Smooth muscle cell (in vitro differentiated cells): ENCODE data around the gene S100A6. TPM values are rescaled to one million over a fixed set of nuclear protein-coding genes. Genes with fewer than 3 reads are reported as not detected.
A peak's percentile ranks its signal among the peaks of the same experiment; 100 is the strongest.

Source experiments
- DNase-seq: peaks from one replicate; lab custom pipeline; 2025; ENCODE audit not compliant: unreplicated experiment; lab: John Stamatoyannopoulos, UW
- H2AFZ ChIP-seq: fragments of 200-600 bp; sonication (generic); 2 replicates; pipeline ENCODE4 v1.6.0; 2016; ENCODE audit warnings: antibody characterized with exemption, low read depth, mild to moderate bottlenecking
- H3F3A ChIP-seq: fragments of 200-600 bp; sonication (generic); 2 replicates; pipeline ENCODE4 v1.6.0; 2017; ENCODE audit warnings: antibody characterized with exemption, low read depth
- H3K27ac ChIP-seq: fragments of 200-600 bp; sonication (generic); 2 replicates; pipeline ENCODE4 v1.5.1; 2016; ENCODE audit warnings: low read depth, mild to moderate bottlenecking
- H3K27me3 ChIP-seq: fragments of 200-600 bp; sonication (generic); 2 replicates; pipeline ENCODE4 v1.6.1; 2016; ENCODE audit warnings: low read depth, mild to moderate bottlenecking
- H3K36me3 ChIP-seq: fragments of 200-600 bp; sonication (generic); 2 replicates; pipeline ENCODE4 v1.5.1; 2016; ENCODE audit warnings: low read depth
- H3K4me1 ChIP-seq: fragments of 200-600 bp; sonication (generic); 2 replicates; pipeline ENCODE4 v1.5.1; 2016; ENCODE audit warnings: low read depth
- H3K4me2 ChIP-seq: fragments of 200-600 bp; sonication (generic); 2 replicates; pipeline ENCODE4 v1.6.0; 2016; ENCODE audit warnings: mild to moderate bottlenecking
- H3K4me3 ChIP-seq: fragments of 200-600 bp; sonication (generic); 2 replicates; pipeline ENCODE4 v1.5.1; 2016; ENCODE audit warnings: mild to moderate bottlenecking
- H3K79me2 ChIP-seq: fragments of 200-600 bp; sonication (generic); 2 replicates; pipeline ENCODE4 v1.6.0; 2016; ENCODE audit warnings: low read depth, mild to moderate bottlenecking
- H3K9ac ChIP-seq: fragments of 200-600 bp; sonication (generic); 2 replicates; pipeline ENCODE4 v1.6.0; 2016; ENCODE audit warnings: low read depth
- H3K9me3 ChIP-seq: fragments of 200-600 bp; sonication (generic); replicated peaks from 2 replicates; pipeline ENCODE4 v1.5.1; 2016; ENCODE audit warnings: low read depth
- H4K20me1 ChIP-seq: fragments of 200-600 bp; sonication (generic); 2 replicates; pipeline ENCODE4 v1.6.0; 2016; ENCODE audit warnings: low read depth
- CTCF ChIP-seq: fragments of 200-600 bp; sonication (generic); IDR thresholded peaks from 2 replicates; pipeline ENCODE4 v1.5.1; 2017; ENCODE audit warnings: borderline replicate concordance, mild to moderate bottlenecking, antibody characterized with exemption; ENCODE audit not compliant: insufficient read depth, poor library complexity, severe bottlenecking
- WGBS: methylation state at CpG from one replicate; pipeline ENCODE4 v1.1.7; 2016; ENCODE audit warnings: low lambda C conversion rate; 5-methylcytosine and 5-hydroxymethylcytosine counted together
- polyA plus RNA-seq: library from polyadenylated mRNA; unstranded; fragments of >200 nt; fragmentation: Nextera tagmentation; extraction: Ambion mirVana; gene quantifications from 2 replicates; pipeline ENCODE4 v1.2.1, GENCODE V29; 2016
- total RNA-seq: library from RNA; depleted of rRNA; stranded (reverse); fragments of >200 nt; gene quantifications from 2 replicates; pipeline ENCODE4 v1.2.3, GENCODE V29; 2014

The S100A6 gene
- total and polyA plus RNA-seq, 2 experiments from 2014 or later: 499 to 1,358 TPM

- Histone ChIP-seq H3K79me2 (no peaks in the 10 kb centered on the region), H3K4me2 (no peak overlapping the region)
- WGBS: 25% methylated on average over 2 of the region's 2 CpGs
Observed at GRCh38 chr1:153498746-153499145, 37.0 kb downstream of the S100A6 start.

GRCh38 chr1:153495536-153495935 lies 40.3 kb downstream of the S100A6 start:
- WGBS: 81% methylated on average over 6 of the region's 6 CpGs
- Histone ChIP-seq H3K4me1 (no peaks in the 10 kb centered on the region), H3K36me3 (no peaks in the 10 kb centered on the region), H3F3A (no peaks in the 10 kb centered on the region), H3K4me3 (no peak overlapping the region), H3K4me2 (no peak overlapping the region), H3K9ac (no peak overlapping the region), H2AFZ (no peak overlapping the region), H3K79me2 (no peaks in the 10 kb centered on the region), H3K27ac (no peak overlapping the region), H3K9me3 (no peaks in the 10 kb centered on the region), H4K20me1 (no peaks in the 10 kb centered on the region), H3K27me3 (no peaks in the 10 kb centered on the region)
- no peak for DNase-seq
- no peak for TF ChIP-seq CTCF

More at GRCh38 chr1:153498746-153499145, 37.0 kb downstream of the S100A6 start:
- no peak for TF ChIP-seq CTCF
- DNase-seq: no peak
- Histone ChIP-seq H3K27me3 (no peaks in the 10 kb centered on the region), H2AFZ (no peak overlapping the region), H3K4me3 (no peak overlapping the region), H4K20me1 (no peaks in the 10 kb centered on the region), H3F3A (no peaks in the 10 kb centered on the region), H3K9me3 (no peaks in the 10 kb centered on the region), H3K36me3 (no peaks in the 10 kb centered on the region), H3K27ac (no peak overlapping the region), H3K9ac (no peak overlapping the region), H3K4me1 (no peaks in the 10 kb centered on the region)

- no peak overlapping the region for H3K4me2 ChIP-seq
- H3K4me3 ChIP-seq: no peak overlapping the region
- H3K79me2 ChIP-seq: no peaks in the 10 kb centered on the region
- H3K9ac ChIP-seq: no peak overlapping the region
- no peaks in the 10 kb centered on the region for H4K20me1 ChIP-seq
- H3K27me3 ChIP-seq: no peaks in the 10 kb centered on the region
- no peaks in the 10 kb centered on the region for H3F3A ChIP-seq
- no peaks in the 10 kb centered on the region for H3K36me3 ChIP-seq
- no peak overlapping the region for H3K27ac ChIP-seq
- TF ChIP-seq CTCF: peak; percentile 83
- DNase-seq: peak; percentile 38
- no peaks in the 10 kb centered on the region for H3K9me3 ChIP-seq
- WGBS: 37% methylated on average over 6 of the region's 6 CpGs
- no peaks in the 10 kb centered on the region for H3K4me1 ChIP-seq
- no peak overlapping the region for H2AFZ ChIP-seq
Observed at GRCh38 chr1:153494976-153495535, 40.7 kb downstream of the S100A6 start.

- Histone ChIP-seq H3K27ac (peak overlapping the region; percentile 26), H3K27me3 (no peaks in the 10 kb centered on the region), H3K4me2 (no peak overlapping the region), H3K4me1 (no peaks in the 10 kb centered on the region), H3F3A (no peaks in the 10 kb centered on the region), H3K9ac (no peak overlapping the region), H3K36me3 (no peaks in the 10 kb centered on the region), H2AFZ (no peak overlapping the region), H4K20me1 (no peaks in the 10 kb centered on the region), H3K79me2 (no peaks in the 10 kb centered on the region), H3K9me3 (no peaks in the 10 kb centered on the region), H3K4me3 (no peak overlapping the region)
- no peak for TF ChIP-seq CTCF
- 73% methylated on average over 6 of the region's 6 CpGs for WGBS
- DNase-seq: no peak
Observed at GRCh38 chr1:153493343-153493960, 42.3 kb downstream of the S100A6 start.
